Activated CD4-positive, alpha-beta T cell treated with anti-CD3 and anti-CD28 coated beads for 24 hours (primary cell): ENCODE results near the gene RIMBP2.

Experiments used
- DNase-seq, 2 donors: peaks; one replicate each; pipeline ENCODE4 v3.0.0-alpha.2; 2020; ENCODE audit warnings: low read depth in 2 of 2

RIMBP2 gene

GRCh38 chr12:130571734-130572133 is 144.4 kb downstream of the RIMBP2 start:
- no peak for DNase-seq

- DNase-seq: no peak
These were observed 145.0 kb downstream of the RIMBP2 start for GRCh38 chr12:130571089-130571488.

- DNase-seq: no peak
These were observed 146.6 kb downstream of the RIMBP2 start for GRCh38 chr12:130569521-130569920.

GRCh38 chr12:130568501-130568900 is 147.6 kb downstream of the RIMBP2 start:
- no peak for DNase-seq

DNA sequence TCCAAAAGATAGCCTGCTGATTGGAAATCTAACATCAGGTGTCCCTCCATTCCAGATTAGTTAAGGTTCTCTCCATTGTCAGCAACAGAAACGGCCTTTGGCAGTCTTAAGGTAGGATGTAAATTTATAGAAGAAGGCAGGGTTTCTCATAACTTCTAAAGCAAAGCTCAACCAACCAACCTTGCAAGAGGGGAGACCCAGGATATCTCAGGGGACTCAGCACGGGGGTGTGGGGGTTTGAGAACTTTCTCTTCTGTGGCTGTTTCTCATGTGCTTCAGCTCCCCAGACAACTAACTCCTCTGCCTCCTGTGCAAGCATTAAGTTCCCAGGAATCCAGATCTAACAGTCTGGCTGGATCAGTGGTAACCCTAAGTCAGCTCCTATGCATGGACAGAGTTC is 148.1 kb downstream of the RIMBP2 start:
- no peak for DNase-seq

DNA sequence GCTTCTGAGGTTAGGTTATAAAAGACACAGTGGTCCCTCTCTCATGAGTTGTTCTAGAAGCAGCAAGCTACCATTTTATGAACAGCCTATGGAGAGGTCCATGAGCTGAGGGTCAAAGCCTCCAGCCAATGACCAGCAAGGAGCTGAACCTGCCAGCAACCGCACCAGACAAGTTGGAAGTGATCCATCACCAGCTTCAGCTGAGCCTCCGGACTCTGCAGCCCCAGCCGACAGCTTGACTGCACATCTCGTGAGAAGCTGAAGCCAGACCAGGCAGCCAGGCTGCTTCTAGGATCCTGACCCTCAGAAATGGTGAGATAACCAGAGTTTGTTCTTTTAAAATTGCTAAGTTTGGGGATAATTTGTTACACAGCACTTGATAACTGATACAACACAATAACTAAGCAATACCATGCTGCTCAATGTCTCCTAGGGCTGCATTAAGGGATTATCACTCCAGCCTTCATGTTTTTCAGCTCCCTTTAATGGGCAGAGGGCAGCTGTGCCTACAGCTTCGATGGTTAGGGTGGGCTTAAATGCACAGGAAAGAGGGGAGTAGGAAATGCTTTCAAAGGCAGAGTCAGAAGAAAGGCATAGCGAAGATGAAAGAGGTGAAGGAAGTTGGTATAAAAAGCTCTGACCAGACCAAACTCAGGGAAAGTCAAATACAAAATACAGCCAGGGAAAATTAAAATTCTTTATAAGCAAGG is 149.5 kb downstream of the RIMBP2 start:
- DNase-seq: no peak

DNA sequence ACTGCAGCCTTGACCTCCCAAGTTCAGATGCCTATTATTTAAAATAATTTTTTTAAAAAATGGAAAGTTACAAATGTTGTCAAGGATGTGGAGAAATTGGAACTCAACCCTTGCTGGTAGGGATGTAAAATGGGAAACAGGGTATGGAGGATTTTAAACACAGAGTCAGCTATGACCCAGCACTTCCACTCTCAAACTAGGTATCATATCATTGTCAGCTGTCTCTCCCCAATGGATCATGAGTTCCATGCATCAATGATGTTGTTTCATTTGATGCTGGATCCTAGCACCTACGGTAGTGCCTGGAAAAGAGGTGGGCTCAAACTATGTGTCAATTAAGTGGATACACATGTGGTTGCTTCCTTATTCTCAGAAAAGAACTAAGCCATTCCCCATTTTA is 150.9 kb downstream of the RIMBP2 start:
- no peak for DNase-seq

DNA sequence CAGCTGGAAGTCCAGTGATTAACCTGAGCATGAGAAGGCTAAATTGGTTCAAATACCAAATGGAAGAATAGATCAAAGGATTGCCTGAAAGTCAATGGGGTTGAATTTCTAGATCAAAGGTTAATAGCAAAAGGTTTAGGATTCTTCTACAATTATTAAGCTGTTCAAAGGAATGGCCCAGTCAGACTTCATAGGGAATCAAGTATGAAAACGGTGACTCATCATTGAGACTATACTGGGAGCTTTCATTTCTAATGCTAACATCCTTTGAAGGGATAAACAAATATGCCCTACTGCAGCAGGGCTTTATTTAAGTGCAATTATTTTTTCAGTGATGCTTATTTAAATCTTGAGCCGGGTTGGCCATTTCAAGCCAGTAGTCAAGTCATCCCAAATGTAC is 152.8 kb downstream of the RIMBP2 start:
- no peak for DNase-seq

GRCh38 chr12:130562716-130563115 is 153.4 kb downstream of the RIMBP2 start:
- no peak for DNase-seq

DNA sequence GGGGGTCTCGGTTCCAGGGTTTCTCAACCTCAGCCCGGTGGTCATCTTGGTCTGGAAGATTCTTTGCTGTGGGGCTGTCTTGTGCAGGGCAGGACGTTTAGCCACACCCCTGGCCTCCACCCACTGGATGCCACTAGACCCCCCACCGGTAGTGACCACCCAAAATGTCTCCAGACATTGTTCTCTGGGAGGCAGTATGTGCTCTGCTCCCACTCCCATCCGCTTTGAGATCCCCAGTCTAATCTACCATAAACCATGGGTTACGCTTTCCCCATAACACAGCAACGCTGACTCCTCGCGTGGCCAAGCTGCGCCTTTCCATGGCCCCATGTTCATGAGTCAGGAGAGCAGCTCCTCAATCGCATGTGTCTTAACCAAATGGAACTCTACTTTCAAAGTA is 155.8 kb downstream of the RIMBP2 start:
- DNase-seq: no peak

DNA sequence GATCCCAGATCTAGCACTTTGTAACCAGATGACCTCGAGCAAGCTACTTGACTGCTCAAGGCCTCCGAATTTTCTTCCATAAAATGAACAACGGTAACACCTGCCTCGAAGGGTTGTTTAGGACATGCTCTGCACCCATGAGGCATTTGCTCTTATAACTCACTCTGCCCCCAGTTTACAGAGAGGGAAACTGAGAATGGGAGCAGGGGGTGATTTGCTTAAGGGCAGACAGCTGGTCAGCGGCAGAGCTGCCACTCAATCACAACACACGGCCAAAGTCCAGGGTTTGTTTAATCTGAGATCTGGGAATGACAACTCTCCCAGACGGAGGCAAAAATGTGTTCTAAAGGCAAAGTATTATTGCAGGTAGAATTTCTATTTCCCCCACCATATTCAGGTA is 156.3 kb downstream of the RIMBP2 start:
- no peak for DNase-seq

GRCh38 chr12:130557886-130558765 is 158.0 kb downstream of the RIMBP2 start:
- DNase-seq: no peak

GRCh38 chr12:130557201-130557600 is 158.9 kb downstream of the RIMBP2 start:
- DNase-seq: no peak

GRCh38 chr12:130556486-130557055 is 159.5 kb downstream of the RIMBP2 start:
- DNase-seq: no peak

DNA sequence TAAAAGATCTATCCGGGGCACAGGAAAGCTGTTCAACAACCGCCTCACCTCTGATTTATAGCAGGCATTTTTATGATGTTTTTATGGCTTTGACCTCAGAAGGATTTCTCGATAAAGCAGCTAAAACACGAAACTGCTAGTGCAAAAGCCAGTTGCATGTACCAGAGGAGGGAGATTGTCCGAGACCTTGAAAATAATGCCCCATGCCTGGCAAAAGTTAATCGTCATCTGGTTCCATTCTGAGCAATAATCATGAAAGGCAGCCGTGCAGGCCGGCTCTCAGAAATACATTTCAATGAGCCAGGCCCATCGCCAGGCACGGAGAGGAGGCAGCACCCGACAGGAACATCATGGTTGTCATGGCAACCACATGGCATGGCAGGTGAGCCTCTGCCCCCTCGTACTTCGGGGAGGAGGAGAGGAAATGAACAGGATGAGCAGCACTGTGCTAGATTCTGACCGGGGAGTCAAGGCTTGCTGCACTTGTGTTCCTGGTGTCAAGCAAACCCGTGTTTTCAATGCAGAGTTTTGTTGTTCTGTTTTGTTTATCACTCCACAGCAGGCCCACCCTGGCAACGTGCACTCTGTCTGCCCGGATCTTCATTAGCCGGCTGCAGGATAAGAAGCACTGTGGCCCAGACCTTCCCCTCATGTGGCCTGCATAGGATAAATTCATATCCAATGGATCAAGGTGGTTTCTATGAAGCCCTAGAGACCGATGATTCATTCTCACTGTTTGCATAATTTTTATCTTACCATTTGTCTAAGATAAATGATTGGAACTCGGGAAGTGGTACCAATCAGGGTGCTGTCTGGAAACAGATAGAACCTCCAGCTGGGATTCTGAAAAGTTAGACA is 160.2 kb downstream of the RIMBP2 start:
- no peak for DNase-seq

GRCh38 chr12:130555221-130555620 is 160.9 kb downstream of the RIMBP2 start:
- no peak for DNase-seq

DNA sequence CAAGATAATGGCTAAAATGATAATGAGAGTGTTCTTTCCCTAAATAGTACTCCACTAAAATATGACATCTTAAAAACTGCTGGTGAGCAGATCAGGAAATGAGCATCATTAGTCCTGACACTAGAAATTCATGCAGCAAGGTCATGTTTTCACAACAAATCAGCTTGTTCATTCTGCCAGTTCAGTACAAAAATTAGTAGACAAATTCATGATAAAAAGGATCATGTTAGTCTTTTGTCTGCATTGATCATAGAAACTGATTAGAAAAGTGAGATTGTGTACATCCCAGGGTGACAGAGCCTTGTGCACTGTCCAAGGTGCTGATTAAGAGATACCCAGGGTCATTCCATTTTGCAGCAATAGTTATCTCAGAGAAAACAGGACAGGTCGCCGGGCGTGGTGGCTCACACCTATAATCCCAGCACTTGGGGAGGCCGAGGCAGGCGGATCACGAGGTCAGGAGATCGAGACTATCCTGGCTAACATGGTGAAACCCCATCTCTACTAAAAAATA is 163.6 kb downstream of the RIMBP2 start:
- DNase-seq: no peak

DNA sequence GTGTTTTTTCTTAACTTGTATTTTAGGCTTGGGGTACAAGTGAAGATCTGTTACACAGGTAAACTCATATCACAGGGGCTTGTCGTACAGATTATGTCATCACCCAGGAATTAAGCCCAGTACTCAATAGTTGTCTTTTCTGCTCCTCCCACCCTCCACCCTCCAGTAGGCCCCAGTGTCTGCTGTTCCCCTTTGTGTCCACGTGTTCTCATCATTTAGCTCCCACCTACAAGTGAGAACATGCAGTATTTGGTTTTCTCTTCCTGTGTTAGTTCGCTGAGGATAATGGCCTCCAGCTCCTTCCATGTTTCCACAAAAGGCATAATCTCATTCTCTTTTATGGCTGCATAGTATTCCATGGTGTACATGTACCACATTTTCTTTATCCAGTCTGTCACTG is 166.7 kb downstream of the RIMBP2 start:
- DNase-seq: no peak

DNA sequence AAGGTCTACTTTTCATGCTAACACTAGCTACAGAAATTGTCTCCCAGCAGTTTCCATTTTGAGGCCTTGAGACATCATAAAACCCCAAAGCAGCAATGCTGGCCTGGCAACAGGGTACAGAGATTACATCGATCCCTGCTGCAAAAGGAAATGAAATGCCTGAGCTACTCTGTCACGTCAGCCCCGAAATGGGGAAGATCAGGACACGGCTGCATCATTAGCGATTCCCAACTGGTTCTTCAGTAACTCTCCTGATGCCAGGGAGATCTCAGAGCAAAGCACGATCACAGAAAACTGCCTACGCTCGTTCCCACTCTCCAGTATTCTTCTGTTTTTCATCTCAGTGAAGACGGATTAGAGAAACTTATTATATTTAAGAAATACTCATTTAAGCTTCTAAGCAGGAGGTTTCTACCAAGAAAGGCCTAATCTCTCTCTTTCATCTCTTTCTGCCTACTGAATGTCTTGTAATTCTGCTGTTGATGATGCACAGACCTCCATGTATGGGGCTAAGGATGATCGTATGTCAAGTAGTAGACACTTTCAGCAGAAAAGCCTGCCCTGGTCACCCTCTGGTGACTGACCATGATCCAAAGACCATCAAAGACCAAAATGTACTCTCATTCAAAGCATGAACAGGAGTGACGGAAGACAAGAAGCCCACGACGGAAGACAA is 168.5 kb downstream of the RIMBP2 start:
- no peak for DNase-seq

- DNase-seq: no peak
These were observed 169.6 kb downstream of the RIMBP2 start for GRCh38 chr12:130546494-130546893.

GRCh38 chr12:130545475-130545874 is 170.6 kb downstream of the RIMBP2 start:
- DNase-seq: no peak
